ENCODE measurements around the gene PTBP3.

GRCh38 chr9:112203536-112203935 lies 129.9 kb downstream of the PTBP3 start:
- no peak for TF ChIP-seq TAF1 (IDR thresholded peaks at IDR 0.05; ENCODE audit: borderline replicate concordance, low read depth, low read length)
- TF ChIP-seq POLR2AphosphoS5 (IDR thresholded peaks at IDR 0.05; ENCODE audit: low read depth, low read length): no peak
- TF ChIP-seq POLR2A (IDR thresholded peaks at IDR 0.05; ENCODE audit: low read depth, low read length): no peak

All from GM12892 (cell line).